ENCODE measurements around the gene ITPKC. TPM values are rescaled to one million over a fixed set of nuclear protein-coding genes. Genes with fewer than 3 reads are reported as not detected.
A peak's percentile ranks its signal among the peaks of the same experiment; 100 is the strongest.

ITPKC gene
- total RNA-seq (2021; ENCODE audit: unreplicated experiment) (11.4 TPM), Bru-seq, nascent RNA (percentile 75 among the genes with signal in this experiment), BruChase-seq, experiment 1, labeled RNA remaining after a 6-hour chase (percentile 62 among the genes with signal in this experiment), BruChase-seq, experiment 2, labeled RNA remaining after a 2-hour chase (percentile 60 among the genes with signal in this experiment)
- 11.7 and 13.8 TPM in 2 replicates for polyA plus RNA-seq (2012)
- long read RNA-seq, transcript ITPKC-201 (7 exons, 3,385 nt): major isoform, 34 of 51 reads
- long read RNA-seq, partial matches to known transcripts: 5 of 51 reads
- long read RNA-seq, other reads (novel, unspliced or antisense): 12 of 51 reads

DNA sequence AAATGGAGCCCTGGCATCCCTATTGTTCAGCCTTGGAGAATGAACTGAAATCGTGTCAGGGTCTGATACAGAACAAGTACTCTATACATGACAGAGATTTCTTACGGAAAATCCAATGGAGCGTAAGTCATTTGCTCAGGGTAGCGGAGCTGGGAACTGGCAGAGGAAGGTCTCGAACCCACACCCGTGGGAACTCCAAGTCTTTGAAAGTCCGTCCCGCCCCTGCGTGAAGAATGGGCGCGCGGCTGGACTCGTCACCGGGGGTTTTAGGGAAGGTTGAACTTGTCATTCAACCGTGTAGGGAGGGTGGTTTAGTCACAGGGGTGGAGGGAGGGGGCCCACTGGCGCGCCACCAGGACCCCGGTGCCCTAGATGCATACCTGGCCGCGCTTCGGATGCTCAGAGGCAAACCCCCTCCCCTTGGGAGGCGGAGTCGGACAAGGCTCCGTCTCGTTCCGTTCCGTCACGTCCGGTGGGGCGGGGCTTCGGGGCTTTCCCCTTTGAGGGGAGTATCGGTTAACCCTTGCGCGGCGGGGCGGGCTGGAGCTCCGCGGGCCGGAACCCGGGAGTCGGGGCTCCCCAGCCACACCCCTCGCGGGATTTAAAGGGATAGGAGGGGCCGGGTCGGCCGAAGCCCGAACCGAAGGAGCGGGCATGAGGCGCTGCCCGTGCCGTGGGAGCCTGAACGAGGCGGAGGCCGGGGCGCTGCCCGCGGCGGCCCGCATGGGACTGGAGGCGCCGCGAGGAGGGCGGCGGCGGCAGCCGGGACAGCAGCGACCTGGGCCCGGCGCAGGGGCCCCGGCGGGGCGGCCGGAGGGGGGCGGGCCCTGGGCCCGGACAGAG lies at the start of gene ITPKC, which contains the start of gene COQ8B:
TSS of gene ITPKC (plus strand) at position 631 of the 843 bp plus-strand sequence. CDS start at position 655, 24 bp downstream.
TSS of gene COQ8B (minus strand) at position 405 of the 843 bp plus-strand sequence. CDS start 2,254 bp downstream, outside the sequence.
- Histone ChIP-seq H3K79me2 (ENCODE audit: insufficient read depth, low read length) (peaks cover 49% of the 10 kb centered on the region), H3K27me3 (ENCODE audit: insufficient read depth, low read length) (no peaks in the 10 kb centered on the region), H3K9me2 (ENCODE audit: insufficient read depth) (no peaks in the 10 kb centered on the region), H3K4me2 (ENCODE audit: low read length) (peak within 1 kb of the TSS; percentile 97), H4K20me1 (ENCODE audit: insufficient read depth) (no peaks in the 10 kb centered on the region), H3K27ac (ENCODE audit: low read depth, low read length) (peak within 1 kb of the TSS; percentile 92), H3K9ac (ENCODE audit: low read length) (peak within 1 kb of the TSS; percentile 95), H2AFZ (ENCODE audit: low read depth, low read length, poor library complexity, severe bottlenecking) (no peak within 1 kb of the TSS), H3K4me3 (replicated peaks in 1 of 2; ENCODE audit: low read depth in 1 of 2, low read length in 2 of 2) (peak within 1 kb of the TSS; percentile 63 to 84), H3K9me3 (ENCODE audit: control insufficient read depth in 1 of 2, insufficient read depth in 1 of 2, low read depth in 1 of 2, low read length in 2 of 2) (no peaks in the 10 kb centered on the region), H3K36me3 (ENCODE audit: control insufficient read depth in 1 of 2, insufficient read depth in 2 of 2, low read length in 2 of 2) (no peaks in the 10 kb centered on the region), H3K4me1 (ENCODE audit: control insufficient read depth in 1 of 2, insufficient read depth in 2 of 2, low read length in 2 of 2) (peaks cover 13 to 60% of the 10 kb centered on the region in 2 experiments)
- peak; percentile 56 for ATAC-seq
- peak; percentile 95 for DNase-seq (ENCODE audit: low read depth, low spot score)
- TF ChIP-seq POLR2AphosphoS5 (IDR thresholded peaks at IDR 0.05; ENCODE audit: low read depth, low read length) (peak; percentile 72), POLR2A (IDR thresholded peaks at IDR 0.05; ENCODE audit: borderline replicate concordance, extremely low read depth, insufficient read depth, insufficient read length) (no peak), ZFX (IDR thresholded peaks at IDR 0.05) (peak; percentile 90), TCF7L2 (IDR thresholded peaks at IDR 0.05; ENCODE audit: borderline replicate concordance, extremely low read depth, insufficient read depth, insufficient read length) (peak; percentile 67), SP1 (IDR thresholded peaks at IDR 0.05; ENCODE audit: low read depth) (peak; percentile 89), YY1 (IDR thresholded peaks at IDR 0.05; ENCODE audit: extremely low read depth, insufficient replicate concordance, low read depth, low read length) (peak; percentile 21), SIN3A (IDR thresholded peaks at IDR 0.05; ENCODE audit: low read depth) (peak; percentile 83), FOSL1 (IDR thresholded peaks at IDR 0.05; ENCODE audit: low read depth) (no peak)
- TF ChIP-seq, protein P1, sequence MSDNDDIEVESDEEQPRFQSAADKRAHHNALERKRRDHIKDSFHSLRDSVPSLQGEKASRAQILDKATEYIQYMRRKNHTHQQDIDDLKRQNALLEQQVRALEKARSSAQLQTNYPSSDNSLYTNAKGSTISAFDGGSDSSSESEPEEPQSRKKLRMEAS (IDR thresholded peaks at IDR 0.05): peak; percentile 41; the same call in 1 of the 2 replicates
- TF ChIP-seq, protein P2, sequence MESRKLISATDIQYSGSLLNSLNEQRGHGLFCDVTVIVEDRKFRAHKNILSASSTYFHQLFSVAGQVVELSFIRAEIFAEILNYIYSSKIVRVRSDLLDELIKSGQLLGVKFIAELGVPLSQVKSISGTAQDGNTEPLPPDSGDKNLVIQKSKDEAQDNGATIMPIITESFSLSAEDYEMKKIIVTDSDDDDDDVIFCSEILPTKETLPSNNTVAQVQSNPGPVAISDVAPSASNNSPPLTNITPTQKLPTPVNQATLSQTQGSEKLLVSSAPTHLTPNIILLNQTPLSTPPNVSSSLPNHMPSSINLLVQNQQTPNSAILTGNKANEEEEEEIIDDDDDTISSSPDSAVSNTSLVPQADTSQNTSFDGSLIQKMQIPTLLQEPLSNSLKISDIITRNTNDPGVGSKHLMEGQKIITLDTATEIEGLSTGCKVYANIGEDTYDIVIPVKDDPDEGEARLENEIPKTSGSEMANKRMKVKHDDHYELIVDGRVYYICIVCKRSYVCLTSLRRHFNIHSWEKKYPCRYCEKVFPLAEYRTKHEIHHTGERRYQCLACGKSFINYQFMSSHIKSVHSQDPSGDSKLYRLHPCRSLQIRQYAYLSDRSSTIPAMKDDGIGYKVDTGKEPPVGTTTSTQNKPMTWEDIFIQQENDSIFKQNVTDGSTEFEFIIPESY (IDR thresholded peaks at IDR 0.05; ENCODE audit: extremely low read depth, insufficient replicate concordance, low read length): peak; percentile 70
- POLR2A ChIA-PET: interaction anchor here (0.8 to 1.9 kb wide), 8 partner anchors 9 to 82 kb away, joined by 4 to 11 read pairs (median 4); partner anchors contain the start of genes ACTMAP, EGLN2, NUMBL and RAB4B
- CTCF ChIA-PET: interaction anchor here (0.6 to 1.2 kb wide), 3 partner anchors 11 to 54 kb away, joined by 3 read pairs; no protein-coding TSS in a partner anchor
- intact Hi-C loops (cut with micrococcal nuclease): loop anchor here (2.0 to 5.0 kb wide), 3 partner anchors 34 to 81 kb away; partner anchors contain the start of genes ACTMAP, EGLN2 and SNRPA
- TSS peak; percentile 89 for BruUV-seq (replicated peaks)
- RAD21 ChIA-PET (ENCODE audit: low non-redundant PET in 1 of 2, low total read pairs in 2 of 2, uncharacterized antibody in 2 of 2, unreplicated experiment in 2 of 2): no interaction called here
